Skeletal muscle tissue (tissue), 4 donors: Measurements from ENCODE around the gene TIMP2. TPM values are rescaled to one million over a fixed set of nuclear protein-coding genes. Genes with fewer than 3 reads are reported as not detected.

ENCODE experiments used
- H3K27ac ChIP-seq: one replicate; pipeline ENCODE4 v1.7.0; 2013; ENCODE audit warnings: mild to moderate bottlenecking, low read depth, low read length, inconsistent platforms
- H3K27me3 ChIP-seq, 3 donors: one replicate each; pipeline ENCODE4 v1.7.0; 2013; ENCODE audit warnings: low read length in 3 of 3; ENCODE audit not compliant: control insufficient read depth in 3 of 3, insufficient read depth in 3 of 3
- H3K36me3 ChIP-seq, 3 donors: one replicate each; pipeline ENCODE4 v1.7.0; 2013; ENCODE audit warnings: low read length in 3 of 3; ENCODE audit not compliant: control insufficient read depth in 3 of 3, insufficient read depth in 3 of 3
- H3K4me1 ChIP-seq, 3 donors: one replicate each; pipeline ENCODE4 v1.7.0; 2013; ENCODE audit warnings: low read length in 3 of 3, mild to moderate bottlenecking in 3 of 3; ENCODE audit not compliant: control insufficient read depth in 3 of 3, insufficient read depth in 3 of 3
- H3K4me3 ChIP-seq, 3 donors: one replicate each; pipeline ENCODE4 v1.7.0; 2013; ENCODE audit warnings: low read length in 3 of 3
- H3K9ac ChIP-seq, 3 donors: one replicate each; pipeline ENCODE4 v1.7.0; 2013; ENCODE audit warnings: low read length in 3 of 3, mild to moderate bottlenecking in 3 of 3, moderate library complexity in 2 of 3, low read depth in 1 of 3
- H3K9me3 ChIP-seq, 3 donors: one replicate each; pipeline ENCODE4 v1.7.0; 2013; ENCODE audit warnings: low read length in 3 of 3; ENCODE audit not compliant: control insufficient read depth in 3 of 3
- total RNA-seq: library from RNA; depleted of rRNA; stranded (reverse); fragments of >200 nt; gene quantifications from one replicate; pipeline ENCODE4 v1.2.3, GENCODE V29; 2014
- donor health status: Osteomylitis.

The TIMP2 gene
- total RNA-seq, 1 donor from 2014 or later: 39.7 TPM

DNA sequence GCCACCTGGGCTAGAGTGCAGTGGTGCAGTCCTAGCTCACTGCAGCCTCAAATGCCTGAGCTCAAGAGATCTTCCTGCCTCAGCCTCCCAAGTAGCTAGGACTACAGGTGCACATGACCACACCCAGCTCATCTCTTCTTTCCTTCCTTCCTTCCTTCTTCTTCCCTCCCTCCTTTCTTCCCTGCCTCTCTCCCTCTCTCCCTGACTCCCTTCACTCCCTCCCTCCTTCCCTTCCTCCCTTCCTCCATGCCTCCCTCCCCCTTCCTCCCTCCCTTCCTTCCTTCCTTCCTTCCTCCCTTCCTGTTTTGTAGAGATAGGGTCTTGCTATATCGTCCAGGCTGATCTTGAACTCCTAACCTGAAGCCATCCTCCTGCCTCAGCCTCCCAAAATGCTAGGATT lies 61.1 kb downstream of the TIMP2 start:
- Histone ChIP-seq H3K27ac (no peak overlapping the region), H3K36me3 (peaks cover 0 to 4% (median 0%) of the 10 kb centered on the region in 3 donors), H3K4me3 (no peak overlapping the region), H3K27me3 (no peaks in the 10 kb centered on the region), H3K9me3 (no peaks in the 10 kb centered on the region), H3K4me1 (peaks cover 7 to 14% (median 12%) of the 10 kb centered on the region in 3 donors), H3K9ac (no peak overlapping the region)

- Histone ChIP-seq H3K36me3 (peaks cover 0 to 3% (median 0%) of the 10 kb centered on the region in 3 donors), H3K4me1 (peaks cover 7 to 14% (median 12%) of the 10 kb centered on the region in 3 donors), H3K4me3 (no peak overlapping the region), H3K27ac (peak overlapping the region; percentile 70), H3K9me3 (no peaks in the 10 kb centered on the region), H3K9ac (peak overlapping the region in 1 of 3 donors; percentile 34), H3K27me3 (no peaks in the 10 kb centered on the region)
Measured at GRCh38 chr17:78862073-78863023, 62.8 kb downstream of the TIMP2 start.

DNA sequence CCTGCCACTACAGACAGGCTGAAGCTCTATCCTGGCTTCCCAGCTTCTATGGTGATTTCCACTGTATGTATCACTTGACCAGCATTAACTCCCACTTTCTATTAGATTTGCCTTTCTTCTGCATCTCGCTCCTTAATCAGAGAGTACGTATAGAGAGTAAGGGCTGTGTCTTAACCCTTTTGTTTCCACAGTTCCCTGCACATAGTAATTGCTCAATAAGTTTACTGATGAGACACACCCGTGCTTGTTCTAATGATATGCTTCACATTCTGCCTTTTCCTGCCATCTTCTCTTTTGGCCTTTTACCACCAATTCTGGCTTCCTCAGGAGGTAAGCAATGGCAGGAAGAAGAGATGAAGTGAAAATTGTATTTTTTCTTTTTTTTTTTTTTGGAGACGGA lies 64.0 kb downstream of the TIMP2 start:
- Histone ChIP-seq H3K36me3 (peaks cover 0 to 10% (median 0%) of the 10 kb centered on the region in 3 donors), H3K9me3 (no peaks in the 10 kb centered on the region), H3K27me3 (no peaks in the 10 kb centered on the region), H3K4me3 (no peak overlapping the region), H3K4me1 (peaks cover 6 to 14% (median 12%) of the 10 kb centered on the region in 3 donors), H3K9ac (no peak overlapping the region), H3K27ac (peak overlapping the region; percentile 70)

GRCh38 chr17:78859051-78859450 lies 66.1 kb downstream of the TIMP2 start:
- no peak overlapping the region for H3K4me3 ChIP-seq
- no peaks in the 10 kb centered on the region for H3K27me3 ChIP-seq
- H3K9ac ChIP-seq: no peak overlapping the region
- peaks cover 3 to 12% (median 3%) of the 10 kb centered on the region in 3 donors for H3K36me3 ChIP-seq
- H3K4me1 ChIP-seq: peaks cover 3 to 7% (median 5%) of the 10 kb centered on the region in 3 donors
- no peak overlapping the region for H3K27ac ChIP-seq
- H3K9me3 ChIP-seq: no peaks in the 10 kb centered on the region

- peaks cover 1 to 6% (median 3%) of the 10 kb centered on the region in 3 donors for H3K4me1 ChIP-seq
- H3K36me3 ChIP-seq: peaks cover 3 to 17% (median 5%) of the 10 kb centered on the region in 3 donors
- no peak overlapping the region for H3K27ac ChIP-seq
- H3K9ac ChIP-seq: no peak overlapping the region
- no peak overlapping the region for H3K4me3 ChIP-seq
- H3K9me3 ChIP-seq: no peaks in the 10 kb centered on the region
- H3K27me3 ChIP-seq: no peaks in the 10 kb centered on the region
Measured at GRCh38 chr17:78857266-78857665, 67.9 kb downstream of the TIMP2 start.

- H3K27ac ChIP-seq: no peak overlapping the region
- H3K27me3 ChIP-seq: no peaks in the 10 kb centered on the region
- H3K4me3 ChIP-seq: no peak overlapping the region
- H3K4me1 ChIP-seq: no peaks in the 10 kb centered on the region
- H3K9me3 ChIP-seq: no peaks in the 10 kb centered on the region
- H3K9ac ChIP-seq: no peak overlapping the region
- peaks cover 3 to 17% (median 5%) of the 10 kb centered on the region in 3 donors for H3K36me3 ChIP-seq
Measured at GRCh38 chr17:78855561-78856165, 69.5 kb downstream of the TIMP2 start.

DNA sequence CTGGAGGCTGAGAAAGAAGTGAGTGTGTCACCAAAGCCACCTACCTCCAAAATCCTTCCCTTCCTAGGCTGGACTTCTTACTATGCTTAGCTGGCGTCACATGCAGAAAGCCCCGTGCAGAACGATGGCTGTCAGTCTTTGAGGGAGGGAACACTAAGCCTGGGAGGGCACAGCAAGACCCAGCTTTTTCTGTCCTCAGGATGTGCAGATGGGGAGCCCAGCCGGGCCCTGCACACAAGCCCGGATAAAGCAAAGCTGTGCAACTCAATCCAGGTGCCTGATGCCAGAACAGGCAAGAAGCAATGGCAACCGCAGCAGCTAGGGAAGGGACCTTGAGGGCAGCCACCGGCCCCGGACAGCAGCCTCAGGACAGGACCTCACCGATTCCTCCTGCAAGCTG lies 70.7 kb downstream of the TIMP2 start:
- Histone ChIP-seq H3K27me3 (no peaks in the 10 kb centered on the region), H3K9ac (no peak overlapping the region), H3K27ac (no peak overlapping the region), H3K36me3 (peaks cover 3 to 17% (median 5%) of the 10 kb centered on the region in 3 donors), H3K9me3 (no peaks in the 10 kb centered on the region), H3K4me1 (no peaks in the 10 kb centered on the region), H3K4me3 (no peak overlapping the region)

GRCh38 chr17:78853926-78854394 lies 71.2 kb downstream of the TIMP2 start:
- Histone ChIP-seq H3K9ac (no peak overlapping the region), H3K27me3 (no peaks in the 10 kb centered on the region), H3K27ac (no peak overlapping the region), H3K4me3 (no peak overlapping the region), H3K36me3 (peaks cover 3 to 17% (median 5%) of the 10 kb centered on the region in 3 donors), H3K4me1 (no peaks in the 10 kb centered on the region), H3K9me3 (no peaks in the 10 kb centered on the region)

- H3K4me1 ChIP-seq: no peaks in the 10 kb centered on the region
- H3K27me3 ChIP-seq: no peaks in the 10 kb centered on the region
- no peak overlapping the region for H3K27ac ChIP-seq
- H3K36me3 ChIP-seq: peaks cover 3 to 17% (median 5%) of the 10 kb centered on the region in 3 donors
- no peak overlapping the region for H3K9ac ChIP-seq
- no peaks in the 10 kb centered on the region for H3K9me3 ChIP-seq
- H3K4me3 ChIP-seq: no peak overlapping the region
Measured at GRCh38 chr17:78852709-78853121, 72.5 kb downstream of the TIMP2 start.

- Histone ChIP-seq H3K27me3 (no peaks in the 10 kb centered on the region), H3K9me3 (no peaks in the 10 kb centered on the region), H3K9ac (no peak overlapping the region), H3K36me3 (peaks cover 0 to 6% (median 2%) of the 10 kb centered on the region in 3 donors), H3K4me3 (no peak overlapping the region), H3K27ac (no peak overlapping the region), H3K4me1 (no peaks in the 10 kb centered on the region)
Measured at GRCh38 chr17:78849026-78849425, 76.2 kb downstream of the TIMP2 start.
